Activated CD8-positive, alpha-beta memory T cell treated with anti-CD3 and anti-CD28 coated beads, Interleukin-2, amount 50 U/mL, for 24 hours (primary cell): ENCODE results near the gene DIP2C.
"Not testable (repeated sequence)": the region's sequence is repeated elsewhere in the genome, so short reads cannot be mapped to it uniquely, and the experiment has no call there.

Source experiments
- DNase-seq: peaks from one replicate; pipeline ENCODE4 v3.0.0-alpha.2; 2020; ENCODE audit errors: extremely low read depth

DIP2C gene

DNA sequence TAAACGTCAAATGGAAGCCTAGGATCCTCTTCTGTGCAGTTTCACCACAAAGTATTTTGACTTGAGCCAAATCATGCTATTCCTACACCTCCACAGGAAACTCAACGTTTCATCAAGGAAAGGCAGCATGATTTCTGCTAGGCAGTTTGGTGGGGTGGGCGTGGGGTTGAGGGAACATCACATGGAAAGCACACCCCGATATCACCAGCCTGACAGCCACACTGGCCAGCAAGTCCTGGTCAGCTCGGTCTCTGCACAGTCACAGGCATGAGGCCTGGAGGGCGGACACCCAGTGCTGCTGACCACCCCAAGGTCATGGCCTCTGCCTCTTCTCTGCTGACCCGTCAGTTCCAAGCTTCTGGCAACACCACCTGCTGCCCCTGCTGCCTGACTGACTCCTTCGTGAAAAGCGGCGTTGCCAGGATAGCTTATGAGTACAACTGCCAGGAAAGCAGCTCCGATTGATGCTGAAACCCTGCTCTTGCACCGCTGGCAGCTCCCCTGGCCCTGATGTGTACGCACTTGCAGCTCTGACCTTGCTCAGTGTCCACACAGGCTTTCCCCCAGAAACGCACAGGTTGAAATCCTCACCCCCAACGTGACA lies 171.5 kb downstream of the DIP2C start:
- DNase-seq, result no peak

GRCh38 chr10:517241-517830 lies 172.1 kb downstream of the DIP2C start:
- no peak for DNase-seq

DNA sequence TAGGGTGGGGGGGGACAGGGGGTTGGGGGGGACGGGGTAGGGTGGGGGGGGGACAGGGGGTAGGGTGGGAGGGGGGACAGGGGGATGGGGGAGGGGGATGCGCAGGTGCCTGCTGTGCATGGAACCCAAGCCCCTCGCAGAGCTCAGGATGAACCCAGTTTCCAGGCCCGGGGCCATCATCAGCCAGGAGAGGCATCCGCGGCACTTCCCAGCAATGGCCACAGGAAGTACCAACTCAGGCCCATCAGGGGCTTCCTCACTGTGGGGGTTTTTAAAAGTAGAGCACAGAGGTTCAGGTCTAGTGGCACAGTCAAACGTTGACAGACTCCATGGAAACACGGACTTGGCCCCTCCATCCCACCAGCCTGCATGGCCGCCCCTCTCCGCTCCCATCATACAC lies 172.7 kb downstream of the DIP2C start:
- DNase-seq, result no peak

DNA sequence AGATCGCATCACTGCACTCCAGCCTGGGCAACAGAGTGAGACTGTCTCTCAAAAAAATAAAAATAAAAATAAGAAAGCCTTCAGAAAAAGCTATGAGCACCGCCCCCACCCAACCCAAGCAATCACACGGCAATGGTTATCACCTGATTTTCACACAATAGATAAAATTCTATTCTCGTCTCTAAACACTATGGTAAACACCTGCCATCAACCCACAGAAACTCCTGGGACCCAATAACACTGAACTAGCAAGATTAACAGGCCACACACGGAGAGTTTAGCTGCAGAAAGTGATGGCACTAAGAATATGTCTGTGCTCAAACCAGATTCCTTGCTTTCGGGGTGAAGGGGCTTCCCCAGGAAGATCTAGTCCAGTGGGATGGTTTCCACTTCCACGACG lies 173.8 kb downstream of the DIP2C start:
- DNase-seq, result no peak

GRCh38 chr10:514137-514671 lies 175.3 kb downstream of the DIP2C start:
- DNase-seq, result no peak

- DNase-seq, result no peak
Observed at GRCh38 chr10:513393-513792, 176.1 kb downstream of the DIP2C start.

DNA sequence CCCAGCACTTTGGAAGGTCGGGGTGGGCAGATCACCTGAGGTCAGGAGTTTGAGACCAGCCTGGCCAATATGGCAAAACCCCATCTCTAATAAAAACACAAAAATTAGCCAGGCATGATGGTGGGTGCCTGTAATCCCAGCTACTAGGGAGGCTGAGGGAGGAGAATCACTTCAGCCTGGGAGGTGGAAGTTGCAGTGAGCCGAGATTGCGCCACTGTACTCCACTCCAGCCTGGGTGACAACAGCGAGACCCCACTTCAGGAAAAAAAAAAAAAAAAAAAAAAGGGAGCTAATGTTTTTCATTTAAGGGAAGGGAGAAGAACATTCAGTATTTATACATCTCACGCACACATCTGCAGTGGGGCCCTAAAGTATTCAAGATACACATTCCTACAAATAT lies 176.8 kb downstream of the DIP2C start:
- not testable (repeated sequence) for DNase-seq

GRCh38 chr10:511849-512191 lies 177.6 kb downstream of the DIP2C start:
- DNase-seq, result no peak

GRCh38 chr10:511101-511848 lies 178.2 kb downstream of the DIP2C start:
- peak; percentile 34 for DNase-seq

GRCh38 chr10:510415-510881 lies 179.0 kb downstream of the DIP2C start:
- no peak for DNase-seq

GRCh38 chr10:509361-510102 lies 179.9 kb downstream of the DIP2C start:
- DNase-seq, result no peak

DNA sequence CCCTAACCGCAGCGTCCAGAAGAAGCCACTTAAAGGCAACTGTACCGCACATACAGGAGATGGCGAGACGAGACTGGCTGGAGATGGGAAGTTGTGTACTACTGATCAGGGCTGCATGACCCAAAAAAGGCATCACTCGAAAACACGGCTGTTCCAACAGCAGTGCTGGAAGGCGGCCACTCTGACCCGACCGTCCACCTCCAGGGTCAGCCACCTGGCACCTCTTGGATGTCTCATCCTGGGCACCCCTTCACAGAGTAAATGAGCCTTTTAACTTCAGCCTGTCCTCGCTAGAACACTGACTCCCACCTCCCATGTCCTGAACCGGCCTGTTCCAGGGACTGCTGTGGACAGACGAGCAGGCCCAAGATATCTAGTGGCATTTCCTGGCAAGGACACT lies 180.7 kb downstream of the DIP2C start:
- no peak for DNase-seq

DNA sequence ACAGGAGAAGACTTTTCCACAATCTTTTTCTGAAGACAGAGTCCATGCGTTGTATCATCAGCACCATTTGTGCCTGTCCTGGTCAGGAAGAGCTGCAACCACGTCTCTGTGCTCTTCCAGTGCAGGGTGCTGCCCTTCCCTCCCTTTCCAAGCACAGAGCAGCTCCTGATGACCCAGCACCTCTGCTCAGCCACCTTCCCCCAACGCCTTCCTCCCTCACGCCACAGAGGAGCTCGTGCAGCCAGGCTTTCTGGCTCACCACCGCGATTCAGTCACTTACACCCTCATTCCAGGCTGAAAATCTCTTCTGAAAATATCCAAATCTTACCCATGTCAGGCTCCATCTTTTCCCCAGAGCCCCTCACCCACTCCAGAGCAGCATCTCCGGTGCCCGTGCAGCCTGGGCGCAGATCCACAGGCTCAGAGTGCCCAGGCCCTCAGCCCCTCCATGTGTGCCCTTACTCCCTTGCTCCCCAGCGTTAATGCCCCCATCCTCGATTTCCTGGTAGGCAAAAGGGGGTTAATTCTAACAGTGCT lies 181.5 kb downstream of the DIP2C start:
- no peak for DNase-seq

DNA sequence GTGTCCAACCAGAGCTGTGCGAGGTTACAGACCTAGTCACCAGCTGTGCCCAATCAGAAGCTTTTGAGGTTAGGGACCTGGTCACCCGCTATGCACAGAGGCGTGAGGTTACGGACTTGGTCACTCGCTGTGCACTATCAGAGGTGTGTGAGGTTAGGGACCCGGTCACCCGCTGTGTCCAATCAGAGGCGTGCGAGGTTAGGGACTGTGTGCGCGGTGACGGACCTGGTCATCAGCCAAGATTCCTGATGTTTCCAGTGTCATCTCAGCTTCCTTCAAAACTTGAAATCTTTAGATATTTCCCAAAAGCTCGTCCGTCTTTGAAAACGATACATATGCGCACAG lies 182.1 kb downstream of the DIP2C start:
- DNase-seq, result no peak

GRCh38 chr10:506451-507354 lies 182.8 kb downstream of the DIP2C start:
- no peak for DNase-seq

GRCh38 chr10:505419-505818 lies 184.0 kb downstream of the DIP2C start:
- no peak for DNase-seq

DNA sequence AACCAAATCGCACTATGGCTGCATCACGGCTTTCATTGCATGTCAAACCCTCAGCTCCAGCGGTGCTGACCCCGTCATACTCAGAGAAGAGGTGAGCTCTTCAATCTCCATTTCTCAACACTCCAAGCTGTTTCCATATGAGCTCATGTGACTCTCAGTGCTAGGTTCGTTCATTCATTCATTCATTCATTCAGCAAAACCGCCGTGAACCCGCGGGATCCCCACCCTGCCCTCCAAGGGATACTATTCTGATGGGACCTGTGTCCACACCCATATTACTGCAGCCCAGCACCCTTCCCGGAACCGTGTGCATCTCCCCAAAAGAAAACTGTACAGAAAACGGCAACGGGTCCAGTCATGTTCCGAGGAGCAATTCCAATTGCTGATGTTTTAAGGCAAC lies 184.7 kb downstream of the DIP2C start:
- DNase-seq, result no peak

- DNase-seq, result no peak
Observed at GRCh38 chr10:504121-504611, 185.3 kb downstream of the DIP2C start.

- DNase-seq, result no peak
Observed at GRCh38 chr10:501596-501995, 187.9 kb downstream of the DIP2C start.

DNA sequence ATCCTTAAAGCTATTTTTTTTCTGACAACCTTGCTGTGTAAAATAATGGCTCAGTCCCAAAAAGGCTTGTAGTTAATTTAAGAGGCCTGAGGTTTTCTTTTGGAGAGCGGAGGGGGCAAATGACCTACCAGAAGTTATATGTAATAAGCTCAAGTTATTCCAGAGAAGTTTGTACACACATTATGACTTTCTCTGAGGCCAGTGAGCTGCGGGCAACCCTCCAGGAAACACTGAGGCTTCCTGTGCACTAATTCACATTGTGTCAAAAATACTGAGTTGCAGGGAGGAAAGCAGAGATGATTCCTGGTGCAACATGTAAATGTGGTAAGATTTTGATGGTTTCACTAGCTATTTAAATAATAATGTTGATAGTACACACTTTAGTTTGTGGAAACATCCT lies 188.6 kb downstream of the DIP2C start:
- no peak for DNase-seq

DNA sequence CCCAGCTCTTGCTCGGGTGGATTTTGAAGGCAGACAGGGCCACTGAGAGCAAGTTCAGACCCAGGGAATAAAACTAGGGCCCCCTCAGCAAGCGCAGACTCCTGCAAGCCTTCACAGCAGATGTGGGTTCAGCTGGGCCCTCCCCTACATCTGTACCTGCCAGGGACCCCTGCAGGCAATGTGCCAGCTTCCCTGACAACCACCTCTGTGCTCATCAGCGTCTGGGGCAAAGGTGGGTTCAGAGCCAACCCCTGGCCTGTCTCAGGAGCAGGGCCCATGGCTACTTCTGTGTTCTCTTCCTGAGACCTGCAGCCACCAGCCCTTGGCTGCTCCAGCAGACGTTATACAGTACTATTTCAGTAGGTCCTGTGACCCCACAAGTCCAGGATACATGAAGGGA lies 189.5 kb downstream of the DIP2C start:
- no peak for DNase-seq
